HUES48 (cell line): ENCODE data around the gene RIMBP2.

Source experiments
- H3K27ac ChIP-seq: one replicate; pipeline ENCODE4 v1.7.0; 2013; ENCODE audit warnings: low read depth, low read length, inconsistent platforms
- H3K27me3 ChIP-seq: 2 replicates; pipeline ENCODE4 v1.6.1; 2013; ENCODE audit warnings: mild to moderate bottlenecking, low read length; ENCODE audit not compliant: control insufficient read depth, insufficient read depth
- H3K36me3 ChIP-seq: 2 replicates; pipeline ENCODE4 v1.6.1; 2013; ENCODE audit warnings: low read length; ENCODE audit not compliant: control insufficient read depth, insufficient read depth
- H3K4me1 ChIP-seq: 2 replicates; pipeline ENCODE4 v1.6.1; 2013; ENCODE audit warnings: mild to moderate bottlenecking, low read length; ENCODE audit not compliant: control insufficient read depth, insufficient read depth
- H3K4me3 ChIP-seq: 2 replicates; pipeline ENCODE4 v1.5.1; 2013; ENCODE audit warnings: mild to moderate bottlenecking, low read depth, low read length
- H3K9ac ChIP-seq: 2 replicates; pipeline ENCODE4 v1.6.1; 2013; ENCODE audit warnings: mild to moderate bottlenecking, low read depth, low read length, moderate library complexity
- H3K9me3 ChIP-seq: 2 replicates; pipeline ENCODE4 v1.6.1; 2013; ENCODE audit warnings: low read length; ENCODE audit not compliant: control insufficient read depth, insufficient read depth

Gene RIMBP2

GRCh38 chr12:130687796-130688778 is 28.0 kb downstream of the RIMBP2 start:
- no peaks in the 10 kb centered on the region for H3K4me1 ChIP-seq
- 0 out of 2 replicates have a peak, but pooled peaks cover 2% of the 10 kb centered on the region for H3K27me3 ChIP-seq
- no peaks in the 10 kb centered on the region for H3K9me3 ChIP-seq
- no peak overlapping the region for H3K9ac ChIP-seq
- H3K27ac ChIP-seq = no peak overlapping the region
- H3K4me3 ChIP-seq = no peak overlapping the region
- H3K36me3 ChIP-seq = no peaks in the 10 kb centered on the region

GRCh38 chr12:130687190-130687589 is 28.9 kb downstream of the RIMBP2 start:
- Histone ChIP-seq H3K9ac (no peak overlapping the region), H3K4me1 (no peaks in the 10 kb centered on the region)

GRCh38 chr12:130686511-130686991 is 29.5 kb downstream of the RIMBP2 start:
- Histone ChIP-seq H3K27me3 (0 out of 2 replicates have a peak, but pooled peaks cover 2% of the 10 kb centered on the region), H3K36me3 (no peaks in the 10 kb centered on the region), H3K9me3 (no peaks in the 10 kb centered on the region), H3K4me1 (no peaks in the 10 kb centered on the region), H3K4me3 (no peak overlapping the region), H3K9ac (no peak overlapping the region), H3K27ac (no peak overlapping the region)

More at GRCh38 chr12:130687190-130687589, 28.9 kb downstream of the RIMBP2 start:
- Histone ChIP-seq H3K4me3 (no peak overlapping the region), H3K9me3 (no peaks in the 10 kb centered on the region), H3K27me3 (0 out of 2 replicates have a peak, but pooled peaks cover 2% of the 10 kb centered on the region), H3K36me3 (no peaks in the 10 kb centered on the region), H3K27ac (no peak overlapping the region)

- H3K27me3 ChIP-seq = 0 out of 2 replicates have a peak, but pooled peaks cover 2% of the 10 kb centered on the region
These were observed 30.2 kb downstream of the RIMBP2 start for GRCh38 chr12:130685850-130686249.

GRCh38 chr12:130685250-130685787 is 30.8 kb downstream of the RIMBP2 start:
- Histone ChIP-seq H3K27me3 (0 out of 2 replicates have a peak, but pooled peaks cover 2% of the 10 kb centered on the region), H3K4me3 (no peak overlapping the region), H3K36me3 (no peaks in the 10 kb centered on the region), H3K27ac (no peak overlapping the region), H3K9me3 (no peaks in the 10 kb centered on the region), H3K9ac (no peak overlapping the region), H3K4me1 (no peaks in the 10 kb centered on the region)

More at GRCh38 chr12:130685850-130686249, 30.2 kb downstream of the RIMBP2 start:
- H3K4me3 ChIP-seq = no peak overlapping the region
- no peaks in the 10 kb centered on the region for H3K4me1 ChIP-seq
- no peaks in the 10 kb centered on the region for H3K9me3 ChIP-seq
- no peaks in the 10 kb centered on the region for H3K36me3 ChIP-seq
- no peak overlapping the region for H3K9ac ChIP-seq
- H3K27ac ChIP-seq = no peak overlapping the region

GRCh38 chr12:130683811-130684210 is 32.3 kb downstream of the RIMBP2 start:
- Histone ChIP-seq H3K27me3 (0 out of 2 replicates have a peak, but pooled peaks cover 2% of the 10 kb centered on the region), H3K4me3 (no peak overlapping the region), H3K9ac (no peak overlapping the region), H3K4me1 (no peaks in the 10 kb centered on the region), H3K27ac (no peak overlapping the region), H3K36me3 (no peaks in the 10 kb centered on the region), H3K9me3 (no peaks in the 10 kb centered on the region)

- Histone ChIP-seq H3K4me3 (no peak overlapping the region), H3K27me3 (0 out of 2 replicates have a peak, but pooled peaks cover 2% of the 10 kb centered on the region), H3K36me3 (no peaks in the 10 kb centered on the region), H3K9me3 (no peaks in the 10 kb centered on the region), H3K9ac (no peak overlapping the region), H3K4me1 (no peaks in the 10 kb centered on the region), H3K27ac (no peak overlapping the region)
These were observed 33.0 kb downstream of the RIMBP2 start for GRCh38 chr12:130683080-130683479.

- Histone ChIP-seq H3K9ac (no peak overlapping the region), H3K27me3 (no peaks in the 10 kb centered on the region), H3K36me3 (no peaks in the 10 kb centered on the region), H3K27ac (no peak overlapping the region), H3K4me1 (no peaks in the 10 kb centered on the region), H3K4me3 (no peak overlapping the region), H3K9me3 (no peaks in the 10 kb centered on the region)
These were observed 35.6 kb downstream of the RIMBP2 start for GRCh38 chr12:130680451-130680990.

- no peak overlapping the region for H3K27ac ChIP-seq
- H3K36me3 ChIP-seq = no peaks in the 10 kb centered on the region
- H3K4me3 ChIP-seq = no peak overlapping the region
- no peak overlapping the region for H3K9ac ChIP-seq
- no peaks in the 10 kb centered on the region for H3K27me3 ChIP-seq
- no peaks in the 10 kb centered on the region for H3K4me1 ChIP-seq
- H3K9me3 ChIP-seq = no peaks in the 10 kb centered on the region
These were observed 38.0 kb downstream of the RIMBP2 start for GRCh38 chr12:130677957-130678558.

- Histone ChIP-seq H3K4me1 (no peaks in the 10 kb centered on the region), H3K9me3 (no peaks in the 10 kb centered on the region), H3K9ac (no peak overlapping the region), H3K4me3 (no peak overlapping the region), H3K27ac (no peak overlapping the region), H3K36me3 (no peaks in the 10 kb centered on the region), H3K27me3 (no peaks in the 10 kb centered on the region)
These were observed 40.3 kb downstream of the RIMBP2 start for GRCh38 chr12:130675791-130676190.
